Measurements from ENCODE around the gene CDKN2B.

The CDKN2B gene, protein sequence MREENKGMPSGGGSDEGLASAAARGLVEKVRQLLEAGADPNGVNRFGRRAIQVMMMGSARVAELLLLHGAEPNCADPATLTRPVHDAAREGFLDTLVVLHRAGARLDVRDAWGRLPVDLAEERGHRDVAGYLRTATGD

DNA sequence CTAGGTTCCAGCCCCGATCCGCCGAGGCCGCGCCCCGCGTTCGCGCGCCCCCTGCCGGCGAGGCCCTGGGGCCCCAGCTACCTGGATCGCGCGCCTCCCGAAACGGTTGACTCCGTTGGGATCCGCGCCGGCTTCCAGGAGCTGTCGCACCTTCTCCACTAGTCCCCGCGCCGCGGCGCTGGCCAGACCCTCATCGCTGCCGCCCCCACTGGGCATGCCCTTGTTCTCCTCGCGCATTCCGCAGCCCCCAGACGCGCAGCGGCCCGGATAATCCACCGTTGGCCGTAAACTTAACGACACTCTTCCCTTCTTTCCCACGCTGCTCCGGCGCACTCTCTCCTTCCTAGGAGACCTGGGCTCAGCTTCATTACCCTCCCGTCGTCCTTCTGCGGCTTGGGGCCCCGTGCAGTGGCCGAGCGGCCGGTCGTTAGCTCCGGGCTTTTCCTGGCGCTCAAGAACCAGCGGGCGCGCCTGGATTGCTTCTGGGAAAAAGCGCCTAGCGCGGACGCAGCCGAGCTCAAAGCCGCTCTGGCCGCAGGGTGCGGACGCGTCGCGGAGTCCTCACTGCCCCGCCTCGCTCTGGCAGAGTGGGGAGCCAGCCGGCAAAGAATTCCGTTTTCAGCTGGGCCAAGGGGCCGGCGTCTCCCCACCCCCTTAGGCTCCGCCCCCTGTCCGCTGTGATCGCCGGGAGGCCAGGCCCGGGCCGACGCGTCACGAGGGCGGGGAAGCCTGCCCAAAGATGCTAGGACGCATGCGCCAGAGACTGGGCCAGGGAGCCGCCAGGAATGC is at the start of gene CDKN2B:
Gene CDKN2B, minus strand, starts transcription at position 589 of the 789 bp plus-strand sequence. Its CDS starts 352 bp downstream, at position 237.
- H3K9me3 ChIP-seq (ENCODE audit: control insufficient read depth, insufficient read depth, low read depth, low read length), result no peaks in the 10 kb centered on the region
- ChIA-PET POLR2A (interaction anchor here (0.6 to 4.5 kb wide), 57 partner anchors 8 to 451 kb away, joined by 3 to 156 read pairs (median 6); partner anchors contain the start of genes CDKN2A, CDKN2B-AS1 and MTAP), CTCF (interaction anchor here (0.6 to 6.4 kb wide), 61 partner anchors 9 to 605 kb away, joined by 3 to 75 read pairs (median 5); partner anchors contain the start of genes CDKN2A and CDKN2B-AS1)
- H3K36me3 ChIP-seq (ENCODE audit: control insufficient read depth in 2 of 2, insufficient read depth in 1 of 2, low read length in 2 of 2), result peaks cover 6 to 24% of the 10 kb centered on the region in 2 experiments; a peak in 2 of 3 replicates
- peak within 1 kb of the TSS; percentile 85 for H3K27ac ChIP-seq (ENCODE audit: extremely low read depth, low read depth, low read length)
- peak within 1 kb of the TSS; percentile 95 for H3K4me3 ChIP-seq (ENCODE audit: low read depth, low read length)
- peaks cover 3% of the 10 kb centered on the region; the same call in 1 of the 2 replicates for H3K4me1 ChIP-seq (ENCODE audit: control insufficient read depth, insufficient read depth, low read length)
- TF ChIP-seq ZNF433 (tag by site-specific recombination; IDR thresholded peaks at IDR 0.05; ENCODE audit: low read depth), result no peak
- no peak for TF ChIP-seq ZNF175 (tag by site-specific recombination; IDR thresholded peaks at IDR 0.05)
- no peak for TF ChIP-seq ZNF701 (tag by site-specific recombination; IDR thresholded peaks at IDR 0.05)
- TF ChIP-seq, protein P1, sequence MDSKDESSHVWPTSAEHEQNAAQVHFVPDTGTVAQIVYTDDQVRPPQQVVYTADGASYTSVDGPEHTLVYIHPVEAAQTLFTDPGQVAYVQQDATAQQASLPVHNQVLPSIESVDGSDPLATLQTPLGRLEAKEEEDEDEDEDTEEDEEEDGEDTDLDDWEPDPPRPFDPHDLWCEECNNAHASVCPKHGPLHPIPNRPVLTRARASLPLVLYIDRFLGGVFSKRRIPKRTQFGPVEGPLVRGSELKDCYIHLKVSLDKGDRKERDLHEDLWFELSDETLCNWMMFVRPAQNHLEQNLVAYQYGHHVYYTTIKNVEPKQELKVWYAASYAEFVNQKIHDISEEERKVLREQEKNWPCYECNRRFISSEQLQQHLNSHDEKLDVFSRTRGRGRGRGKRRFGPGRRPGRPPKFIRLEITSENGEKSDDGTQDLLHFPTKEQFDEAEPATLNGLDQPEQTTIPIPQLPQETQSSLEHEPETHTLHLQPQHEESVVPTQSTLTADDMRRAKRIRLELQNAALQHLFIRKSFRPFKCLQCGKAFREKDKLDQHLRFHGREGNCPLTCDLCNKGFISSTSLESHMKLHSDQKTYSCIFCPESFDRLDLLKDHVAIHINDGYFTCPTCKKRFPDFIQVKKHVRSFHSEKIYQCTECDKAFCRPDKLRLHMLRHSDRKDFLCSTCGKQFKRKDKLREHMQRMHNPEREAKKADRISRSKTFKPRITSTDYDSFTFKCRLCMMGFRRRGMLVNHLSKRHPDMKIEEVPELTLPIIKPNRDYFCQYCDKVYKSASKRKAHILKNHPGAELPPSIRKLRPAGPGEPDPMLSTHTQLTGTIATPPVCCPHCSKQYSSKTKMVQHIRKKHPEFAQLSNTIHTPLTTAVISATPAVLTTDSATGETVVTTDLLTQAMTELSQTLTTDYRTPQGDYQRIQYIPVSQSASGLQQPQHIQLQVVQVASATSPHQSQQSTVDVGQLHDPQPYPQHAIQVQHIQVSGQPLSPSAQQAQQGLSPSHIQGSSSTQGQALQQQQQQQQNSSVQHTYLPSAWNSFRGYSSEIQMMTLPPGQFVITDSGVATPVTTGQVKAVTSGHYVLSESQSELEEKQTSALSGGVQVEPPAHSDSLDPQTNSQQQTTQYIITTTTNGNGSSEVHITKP (tag by site-specific recombination; IDR thresholded peaks at IDR 0.05), result no peak; the same call in 1 of the 2 replicates
- TF ChIP-seq ZNF785 (tag by site-specific recombination; IDR thresholded peaks at IDR 0.05), result no peak
- peak; percentile 98 for TF ChIP-seq KLF10 (tag by site-specific recombination; IDR thresholded peaks at IDR 0.05)
- peak; percentile 96 for TF ChIP-seq CTCF (tag by site-specific recombination; IDR thresholded peaks at IDR 0.05)
- TF ChIP-seq, protein P2, sequence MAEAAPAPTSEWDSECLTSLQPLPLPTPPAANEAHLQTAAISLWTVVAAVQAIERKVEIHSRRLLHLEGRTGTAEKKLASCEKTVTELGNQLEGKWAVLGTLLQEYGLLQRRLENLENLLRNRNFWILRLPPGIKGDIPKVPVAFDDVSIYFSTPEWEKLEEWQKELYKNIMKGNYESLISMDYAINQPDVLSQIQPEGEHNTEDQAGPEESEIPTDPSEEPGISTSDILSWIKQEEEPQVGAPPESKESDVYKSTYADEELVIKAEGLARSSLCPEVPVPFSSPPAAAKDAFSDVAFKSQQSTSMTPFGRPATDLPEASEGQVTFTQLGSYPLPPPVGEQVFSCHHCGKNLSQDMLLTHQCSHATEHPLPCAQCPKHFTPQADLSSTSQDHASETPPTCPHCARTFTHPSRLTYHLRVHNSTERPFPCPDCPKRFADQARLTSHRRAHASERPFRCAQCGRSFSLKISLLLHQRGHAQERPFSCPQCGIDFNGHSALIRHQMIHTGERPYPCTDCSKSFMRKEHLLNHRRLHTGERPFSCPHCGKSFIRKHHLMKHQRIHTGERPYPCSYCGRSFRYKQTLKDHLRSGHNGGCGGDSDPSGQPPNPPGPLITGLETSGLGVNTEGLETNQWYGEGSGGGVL (tag by site-specific recombination; IDR thresholded peaks at IDR 0.05), result no peak
- no peak for TF ChIP-seq ZFHX2 (tag by site-specific recombination; conservative IDR thresholded peaks at IDR 0.05)
- TF ChIP-seq SP3 (tag by site-specific recombination; IDR thresholded peaks at IDR 0.05), result peak; percentile 78
- no peak for TF ChIP-seq ZNF292 (tag by site-specific recombination; IDR thresholded peaks at IDR 0.05; ENCODE audit: borderline replicate concordance, low read depth)
- TF ChIP-seq ZNF140 (tag by site-specific recombination; IDR thresholded peaks at IDR 0.05), result no peak
- no peak; the same call in 1 of the 2 replicates for TF ChIP-seq TRIM28 (IDR thresholded peaks at IDR 0.05; ENCODE audit: borderline replicate concordance, low read length)
- no peak for TF ChIP-seq ZNF18 (tag by site-specific recombination; IDR thresholded peaks at IDR 0.05)
- no peak for TF ChIP-seq ZNF555 (tag by site-specific recombination; conservative IDR thresholded peaks at IDR 0.05)
- TF ChIP-seq WT1 (tag by site-specific recombination; IDR thresholded peaks at IDR 0.05), result no peak
- peak; percentile 52; the same call in 1 of the 2 replicates for TF ChIP-seq KLF16 (tag by site-specific recombination; IDR thresholded peaks at IDR 0.05)
- no peak for TF ChIP-seq ZNF221 (tag by site-specific recombination; IDR thresholded peaks at IDR 0.05; ENCODE audit: borderline replicate concordance)
- TF ChIP-seq ZNF610 (tag by site-specific recombination; IDR thresholded peaks at IDR 0.05; ENCODE audit: borderline replicate concordance), result no peak
- TF ChIP-seq ZNF19 (tag by site-specific recombination; IDR thresholded peaks at IDR 0.05; ENCODE audit: low read depth), result no peak
- TF ChIP-seq ZNF214 (tag by site-specific recombination; IDR thresholded peaks at IDR 0.05; ENCODE audit: borderline replicate concordance), result no peak
- no peak for TF ChIP-seq TCF7L2 (IDR thresholded peaks at IDR 0.05; ENCODE audit: borderline replicate concordance, low read depth, low read length)
